ENCODE results near the gene SIRT2. TPM values are rescaled to one million over a fixed set of nuclear protein-coding genes. Genes with fewer than 3 reads are reported as not detected.

Gene SIRT2
- total and polyA plus RNA-seq, 2 of the 8 experiments (the other 6 are each of a cell fraction or from before 2014, with no cell fraction given): 6.5 to 10.0 TPM

- Histone ChIP-seq H3K79me1 (ENCODE audit: low read depth, low read length) (no peaks in the 10 kb centered on the region), H3K4me1 (replicated peaks in 1 of 4; ENCODE audit: control insufficient read depth in 3 of 4, insufficient read depth in 4 of 4, low read length in 3 of 4) (peaks cover 0 to 8% (median 1%) of the 10 kb centered on the region in 4 experiments; a peak in 3 of 7 replicates), H3K27ac (ENCODE audit: low read depth, low read length) (no peak overlapping the region), H2BK20ac (ENCODE audit: low read length) (no peak overlapping the region), H3K9ac (replicated peaks in 1 of 4; ENCODE audit: extremely low read depth in 1 of 4, low read depth in 3 of 4, low read length in 3 of 4) (no peak overlapping the region), H4K5ac (ENCODE audit: insufficient read length, low read depth, low read length) (no peak overlapping the region), H3K9me3 (ENCODE audit: insufficient read depth in 2 of 2, low read depth in 1 of 2, low read length in 1 of 2) (no peaks in the 10 kb centered on the region), H3K4ac (replicated peaks; ENCODE audit: insufficient read length, low read depth, low read length) (no peak overlapping the region), H3K4me2 (ENCODE audit: insufficient read depth in 1 of 2, low read depth in 2 of 2, low read length in 2 of 2) (no peak overlapping the region), H2BK5ac (ENCODE audit: low read depth, low read length) (no peak overlapping the region), H3K23me2 (ENCODE audit: low read depth, low read length) (no peaks in the 10 kb centered on the region; the same call in 1 of the 2 replicates), H4K91ac (replicated peaks; ENCODE audit: insufficient read length, low read length) (no peak overlapping the region), H3K36me3 (ENCODE audit: control insufficient read depth in 2 of 4, insufficient read depth in 4 of 4, low read length in 3 of 4) (peaks cover 0 to 6% (median under 1%) of the 10 kb centered on the region in 4 experiments; a peak in 3 of 8 replicates), H3K18ac (ENCODE audit: extremely low read depth, low read length) (no peak overlapping the region), H3K23ac (ENCODE audit: insufficient read length) (no peak overlapping the region), H2BK12ac (ENCODE audit: low read depth, low read length) (no peak overlapping the region), H2BK15ac (ENCODE audit: low read length) (no peak overlapping the region), H2AK5ac (ENCODE audit: low read depth, low read length) (no peak overlapping the region), H3K79me2 (ENCODE audit: control insufficient read depth in 1 of 2, insufficient read depth in 2 of 2, low read length in 2 of 2) (no peaks in the 10 kb centered on the region), H4K8ac (ENCODE audit: extremely low read depth, insufficient read depth, low read length) (peak overlapping the region; percentile 35; the same call in 1 of the 2 replicates), H4K20me1 (replicated peaks in 1 of 2; ENCODE audit: control insufficient read depth in 1 of 2, insufficient read depth in 2 of 2, low read length in 2 of 2) (peaks cover 0 to 3% of the 10 kb centered on the region in 2 experiments), H2BK120ac (replicated peaks; ENCODE audit: low read depth, low read length) (no peak overlapping the region), H3K4me3 (ENCODE audit: extremely low read depth in 1 of 4, insufficient read depth in 2 of 4, low read depth in 3 of 4, low read length in 4 of 4) (no peak overlapping the region), H2AFZ (ENCODE audit: low read length) (no peak overlapping the region), H3K14ac (ENCODE audit: insufficient read length) (no peak overlapping the region), H3K27me3 (replicated peaks in 1 of 4; ENCODE audit: control insufficient read depth in 3 of 4, extremely low read depth in 1 of 4, insufficient read depth in 3 of 4, low read length in 3 of 4) (no peaks in the 10 kb centered on the region; a peak in 1 of 7 replicates), H3K56ac (replicated peaks; ENCODE audit: insufficient read length, low read depth, low read length) (no peak overlapping the region)
- DNase-seq (ENCODE audit: low read depth in 1 of 2, low spot score in 2 of 2) (no peak), FAIRE-seq (no peak)
- ChIA-PET POLR2A (ENCODE audit: partially characterized antibody) (interaction anchor here (0.7 to 6.7 kb wide), 9 partner anchors 9 to 415 kb away, joined by 3 to 36 read pairs (median 3); partner anchors contain the start of genes MRPS12, NFKBIB and SARS2), CTCF (ENCODE audit: partially characterized antibody) (interaction anchor here (0.5 to 3.6 kb wide), 5 partner anchors 13 to 1678 kb away, joined by 3 to 16 read pairs (median 3); partner anchors contain the start of genes MRPS12, NFKBIB, SARS2 and SIRT2)
- WGBS, 2 experiments (ENCODE audit: extremely low coverage in 1 of 2, insufficient coverage in 1 of 2, insufficient read length in 1 of 2, insufficient replicate concordance in 2 of 2, low coverage in 1 of 2, low lambda C conversion rate in 2 of 2, missing lambda C conversion rate in 1 of 2): 81% methylated on average over 12 of the region's 12 CpGs; no CpG with 5 or more reads in 1 of the 2 experiments
- no peak for TF ChIP-seq TEAD4 (IDR thresholded peaks at IDR 0.05; ENCODE audit: low read depth, low read length)
- TF ChIP-seq YY1 (IDR thresholded peaks at IDR 0.05; ENCODE audit: low read depth, low read length): no peak
- 0 out of 3 replicates have a peak, but pooled peaks of 1 of the 2 experiments have one; percentile 3 for TF ChIP-seq POLR2A (IDR thresholded peaks at IDR 0.05; ENCODE audit: control extremely low read depth in 1 of 2, low read depth in 2 of 2, low read length in 2 of 2)
These were observed 13.4 kb upstream of the SIRT2 start for GRCh38 chr19:38912600-38913514.

All from H1 (cell line).